GM12878 (cell line): ENCODE results near the gene LOXL3. TPM values are rescaled to one million over a fixed set of nuclear protein-coding genes. Genes with fewer than 3 reads are reported as not detected.

Source experiments
- BCL11A ChIP-seq: IDR thresholded peaks from 2 replicates; pipeline ENCODE4 v1.6.1; 2011; ENCODE audit warnings: low read depth, low read length
- CBX5 ChIP-seq: sonication (generic); IDR thresholded peaks from 2 replicates; pipeline ENCODE4 v1.6.1; 2016; ENCODE audit warnings: low read depth, moderate library complexity, mild to moderate bottlenecking, inconsistent platforms
- EP300 ChIP-seq, 2 experiments: fragments of 150-350 bp in 1 of 2; IDR thresholded peaks; 2 replicates each; pipeline ENCODE4 v1.6.1; 2011 to 2012; ENCODE audit warnings: low read depth in 2 of 2, low read length in 2 of 2, borderline replicate concordance in 1 of 2, improper control_type of control experiment in 1 of 2, inconsistent platforms in 1 of 2; ENCODE audit not compliant: control insufficient read depth in 1 of 2
- IKZF2 ChIP-seq, 2 experiments: fragments of 450-650 bp; IDR thresholded peaks; 2 replicates each; pipeline ENCODE4 v1.6.1; 2017; ENCODE audit warnings: mild to moderate bottlenecking in 2 of 2, moderate library complexity in 2 of 2
- KAT2A ChIP-seq: conservative IDR thresholded peaks from 2 replicates; pipeline ENCODE4 v1.6.1; 2011; ENCODE audit warnings: low read depth, low read length; ENCODE audit not compliant: control insufficient read depth
- NR2C2 ChIP-seq: IDR thresholded peaks from 2 replicates; pipeline ENCODE4 v1.6.1; 2011; ENCODE audit warnings: borderline replicate concordance, low read depth; ENCODE audit not compliant: control insufficient read depth, insufficient read length
- TCF12 ChIP-seq: IDR thresholded peaks from 2 replicates; pipeline ENCODE4 v1.6.1; 2011; ENCODE audit warnings: low read depth, mild to moderate bottlenecking, low read length
- WRNIP1 ChIP-seq: IDR thresholded peaks from 2 replicates; pipeline ENCODE4 v1.6.1; 2011; ENCODE audit warnings: low read depth, low read length, improper control_type of control experiment, borderline replicate concordance
- YBX1 ChIP-seq: fragments of 450-650 bp; IDR thresholded peaks from 2 replicates; pipeline ENCODE4 v1.6.1; 2016; ENCODE audit warnings: antibody characterized with exemption
- polyA plus RNA-seq, 11 experiments: library from polyadenylated mRNA; depleted of rRNA in 4 of 11; unstranded in 6 of 11; stranded (reverse) in 5 of 11; fragments of >200 nt; fragmentation: Nextera tagmentation in 4 of 11; fragmentation: Illumina TruSeq in 1 of 11; extraction: Ambion mirVana in 4 of 11; extraction: Trizol in 1 of 11; gene quantifications; 1 replicate in 1 of 11; 2 replicates in 10 of 11; pipeline versions ENCODE4 v1.2.1 to v1.2.3, GENCODE V29; 2011 to 2016; ENCODE audit warnings: inconsistent platforms in 2 of 11, missing spikeins in 2 of 11, low read depth in 1 of 11
- total RNA-seq, 4 experiments: library from RNA; depleted of rRNA in 3 of 4; stranded (reverse); fragments of >200 nt in 3 of 4; fragmentation: Illumina TruSeq in 1 of 4; extraction: Trizol in 1 of 4; gene quantifications; 2 replicates each; pipeline versions ENCODE4 v1.2.1 to v1.2.3, GENCODE V29; 2013 to 2021
- TF ChIP-seq, protein P1 (sequence below): fragments of 150-350 bp; IDR thresholded peaks from 2 replicates; pipeline ENCODE4 v1.6.1; 2016; ENCODE audit warnings: low read depth, low read length
- TF ChIP-seq, protein P2 (sequence below): fragments of 450-650 bp; IDR thresholded peaks from 2 replicates; pipeline ENCODE4 v1.6.1; 2016; ENCODE audit warnings: mild to moderate bottlenecking, moderate library complexity, borderline replicate concordance
- TF ChIP-seq, protein P3 (sequence below): fragments of 450-650 bp; formaldehyde crosslinking; IDR thresholded peaks from 2 replicates; pipeline ENCODE4 v1.5.0; 2022; ENCODE audit warnings: mild to moderate bottlenecking, missing genetic modification characterization
- TF ChIP-seq, protein P4 (sequence below): fragments of 450-650 bp; formaldehyde crosslinking; IDR thresholded peaks from 2 replicates; pipeline ENCODE4 v1.4.0; 2020; ENCODE audit warnings: mild to moderate bottlenecking, moderate library complexity

Gene LOXL3
- total and polyA plus RNA-seq, 10 of the 15 experiments (the other 5 are each of a cell fraction or from before 2014, with no cell fraction given), result 6.2 to 40.9 (median 23.3) TPM

DNA sequence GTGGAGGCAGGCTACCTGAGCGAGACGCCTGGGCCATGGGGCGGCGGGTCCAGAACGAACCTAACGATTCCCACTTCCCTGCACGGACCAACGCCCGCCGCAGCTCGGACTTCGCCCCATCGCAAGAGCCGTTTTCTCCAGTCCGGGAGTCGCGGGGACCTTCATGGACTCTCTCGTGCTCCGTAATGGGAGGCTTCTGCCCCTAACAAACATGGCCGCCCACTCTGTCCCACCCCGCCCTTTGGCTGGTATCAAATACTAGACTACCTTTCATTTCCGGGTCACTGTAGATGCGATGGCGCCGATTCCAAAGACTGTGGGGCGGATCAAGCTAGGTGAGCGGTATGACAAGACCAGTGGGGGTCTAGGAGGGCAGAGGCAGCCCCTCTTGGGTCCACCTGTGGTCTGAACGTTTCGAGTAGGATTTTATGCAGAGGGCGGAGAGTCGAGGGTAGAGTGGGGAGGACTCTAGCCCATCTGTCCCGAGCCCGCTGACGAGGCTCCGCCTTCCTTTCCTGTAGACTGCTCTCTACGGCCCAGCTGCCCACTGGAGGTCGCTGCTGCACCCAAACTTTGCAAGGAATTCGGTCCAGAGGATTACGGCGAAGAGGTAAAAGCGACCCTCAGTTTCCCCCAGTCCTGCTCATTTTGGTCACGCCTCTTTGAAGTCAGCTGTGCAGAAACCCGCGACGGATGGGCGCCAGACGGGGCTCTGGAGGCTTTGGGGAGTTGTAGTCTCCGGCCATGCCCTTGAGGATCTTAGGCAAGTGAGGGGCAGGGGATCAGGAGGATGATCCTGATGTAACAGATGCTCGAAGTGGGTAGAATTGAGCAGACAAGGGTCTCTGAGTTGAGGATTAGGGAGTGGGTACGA is 70.7 kb downstream of the LOXL3 start, which contains the start of the genes CCDC142 and TTC31 (continued):
- TF ChIP-seq, protein P1, sequence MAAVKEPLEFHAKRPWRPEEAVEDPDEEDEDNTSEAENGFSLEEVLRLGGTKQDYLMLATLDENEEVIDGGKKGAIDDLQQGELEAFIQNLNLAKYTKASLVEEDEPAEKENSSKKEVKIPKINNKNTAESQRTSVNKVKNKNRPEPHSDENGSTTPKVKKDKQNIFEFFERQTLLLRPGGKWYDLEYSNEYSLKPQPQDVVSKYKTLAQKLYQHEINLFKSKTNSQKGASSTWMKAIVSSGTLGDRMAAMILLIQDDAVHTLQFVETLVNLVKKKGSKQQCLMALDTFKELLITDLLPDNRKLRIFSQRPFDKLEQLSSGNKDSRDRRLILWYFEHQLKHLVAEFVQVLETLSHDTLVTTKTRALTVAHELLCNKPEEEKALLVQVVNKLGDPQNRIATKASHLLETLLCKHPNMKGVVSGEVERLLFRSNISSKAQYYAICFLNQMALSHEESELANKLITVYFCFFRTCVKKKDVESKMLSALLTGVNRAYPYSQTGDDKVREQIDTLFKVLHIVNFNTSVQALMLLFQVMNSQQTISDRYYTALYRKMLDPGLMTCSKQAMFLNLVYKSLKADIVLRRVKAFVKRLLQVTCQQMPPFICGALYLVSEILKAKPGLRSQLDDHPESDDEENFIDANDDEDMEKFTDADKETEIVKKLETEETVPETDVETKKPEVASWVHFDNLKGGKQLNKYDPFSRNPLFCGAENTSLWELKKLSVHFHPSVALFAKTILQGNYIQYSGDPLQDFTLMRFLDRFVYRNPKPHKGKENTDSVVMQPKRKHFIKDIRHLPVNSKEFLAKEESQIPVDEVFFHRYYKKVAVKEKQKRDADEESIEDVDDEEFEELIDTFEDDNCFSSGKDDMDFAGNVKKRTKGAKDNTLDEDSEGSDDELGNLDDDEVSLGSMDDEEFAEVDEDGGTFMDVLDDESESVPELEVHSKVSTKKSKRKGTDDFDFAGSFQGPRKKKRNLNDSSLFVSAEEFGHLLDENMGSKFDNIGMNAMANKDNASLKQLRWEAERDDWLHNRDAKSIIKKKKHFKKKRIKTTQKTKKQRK, result 0 out of 2 replicates have a peak, but pooled peaks have one; percentile 10
- TF ChIP-seq, protein P2, sequence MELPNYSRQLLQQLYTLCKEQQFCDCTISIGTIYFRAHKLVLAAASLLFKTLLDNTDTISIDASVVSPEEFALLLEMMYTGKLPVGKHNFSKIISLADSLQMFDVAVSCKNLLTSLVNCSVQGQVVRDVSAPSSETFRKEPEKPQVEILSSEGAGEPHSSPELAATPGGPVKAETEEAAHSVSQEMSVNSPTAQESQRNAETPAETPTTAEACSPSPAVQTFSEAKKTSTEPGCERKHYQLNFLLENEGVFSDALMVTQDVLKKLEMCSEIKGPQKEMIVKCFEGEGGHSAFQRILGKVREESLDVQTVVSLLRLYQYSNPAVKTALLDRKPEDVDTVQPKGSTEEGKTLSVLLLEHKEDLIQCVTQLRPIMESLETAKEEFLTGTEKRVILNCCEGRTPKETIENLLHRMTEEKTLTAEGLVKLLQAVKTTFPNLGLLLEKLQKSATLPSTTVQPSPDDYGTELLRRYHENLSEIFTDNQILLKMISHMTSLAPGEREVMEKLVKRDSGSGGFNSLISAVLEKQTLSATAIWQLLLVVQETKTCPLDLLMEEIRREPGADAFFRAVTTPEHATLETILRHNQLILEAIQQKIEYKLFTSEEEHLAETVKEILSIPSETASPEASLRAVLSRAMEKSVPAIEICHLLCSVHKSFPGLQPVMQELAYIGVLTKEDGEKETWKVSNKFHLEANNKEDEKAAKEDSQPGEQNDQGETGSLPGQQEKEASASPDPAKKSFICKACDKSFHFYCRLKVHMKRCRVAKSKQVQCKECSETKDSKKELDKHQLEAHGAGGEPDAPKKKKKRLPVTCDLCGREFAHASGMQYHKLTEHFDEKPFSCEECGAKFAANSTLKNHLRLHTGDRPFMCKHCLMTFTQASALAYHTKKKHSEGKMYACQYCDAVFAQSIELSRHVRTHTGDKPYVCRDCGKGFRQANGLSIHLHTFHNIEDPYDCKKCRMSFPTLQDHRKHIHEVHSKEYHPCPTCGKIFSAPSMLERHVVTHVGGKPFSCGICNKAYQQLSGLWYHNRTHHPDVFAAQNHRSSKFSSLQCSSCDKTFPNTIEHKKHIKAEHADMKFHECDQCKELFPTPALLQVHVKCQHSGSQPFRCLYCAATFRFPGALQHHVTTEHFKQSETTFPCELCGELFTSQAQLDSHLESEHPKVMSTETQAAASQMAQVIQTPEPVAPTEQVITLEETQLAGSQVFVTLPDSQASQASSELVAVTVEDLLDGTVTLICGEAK, result peak; percentile 96
- TF ChIP-seq BCL11A (no peak), KAT2A (no peak), WRNIP1 (no peak), EP300 (IDR thresholded peaks at IDR 0.05; ENCODE audit: borderline replicate concordance in 1 of 2, control insufficient read depth in 1 of 2, low read depth in 2 of 2, low read length in 2 of 2) (no peak), IKZF2 (IDR thresholded peaks at IDR 0.05) (peak; percentile 56 to 61), NR2C2 (peak; percentile 80), TCF12 (peak; percentile 40; the same call in 1 of the 2 replicates), YBX1 (no peak), CBX5 (no peak)
- TF ChIP-seq, protein P3, sequence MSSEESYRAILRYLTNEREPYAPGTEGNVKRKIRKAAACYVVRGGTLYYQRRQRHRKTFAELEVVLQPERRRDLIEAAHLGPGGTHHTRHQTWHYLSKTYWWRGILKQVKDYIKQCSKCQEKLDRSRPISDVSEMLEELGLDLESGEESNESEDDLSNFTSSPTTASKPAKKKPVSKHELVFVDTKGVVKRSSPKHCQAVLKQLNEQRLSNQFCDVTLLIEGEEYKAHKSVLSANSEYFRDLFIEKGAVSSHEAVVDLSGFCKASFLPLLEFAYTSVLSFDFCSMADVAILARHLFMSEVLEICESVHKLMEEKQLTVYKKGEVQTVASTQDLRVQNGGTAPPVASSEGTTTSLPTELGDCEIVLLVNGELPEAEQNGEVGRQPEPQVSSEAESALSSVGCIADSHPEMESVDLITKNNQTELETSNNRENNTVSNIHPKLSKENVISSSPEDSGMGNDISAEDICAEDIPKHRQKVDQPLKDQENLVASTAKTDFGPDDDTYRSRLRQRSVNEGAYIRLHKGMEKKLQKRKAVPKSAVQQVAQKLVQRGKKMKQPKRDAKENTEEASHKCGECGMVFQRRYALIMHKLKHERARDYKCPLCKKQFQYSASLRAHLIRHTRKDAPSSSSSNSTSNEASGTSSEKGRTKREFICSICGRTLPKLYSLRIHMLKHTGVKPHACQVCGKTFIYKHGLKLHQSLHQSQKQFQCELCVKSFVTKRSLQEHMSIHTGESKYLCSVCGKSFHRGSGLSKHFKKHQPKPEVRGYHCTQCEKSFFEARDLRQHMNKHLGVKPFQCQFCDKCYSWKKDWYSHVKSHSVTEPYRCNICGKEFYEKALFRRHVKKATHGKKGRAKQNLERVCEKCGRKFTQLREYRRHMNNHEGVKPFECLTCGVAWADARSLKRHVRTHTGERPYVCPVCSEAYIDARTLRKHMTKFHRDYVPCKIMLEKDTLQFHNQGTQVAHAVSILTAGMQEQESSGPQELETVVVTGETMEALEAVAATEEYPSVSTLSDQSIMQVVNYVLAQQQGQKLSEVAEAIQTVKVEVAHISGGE (CRISPR knock-in tag), result no peak
- TF ChIP-seq, protein P4, sequence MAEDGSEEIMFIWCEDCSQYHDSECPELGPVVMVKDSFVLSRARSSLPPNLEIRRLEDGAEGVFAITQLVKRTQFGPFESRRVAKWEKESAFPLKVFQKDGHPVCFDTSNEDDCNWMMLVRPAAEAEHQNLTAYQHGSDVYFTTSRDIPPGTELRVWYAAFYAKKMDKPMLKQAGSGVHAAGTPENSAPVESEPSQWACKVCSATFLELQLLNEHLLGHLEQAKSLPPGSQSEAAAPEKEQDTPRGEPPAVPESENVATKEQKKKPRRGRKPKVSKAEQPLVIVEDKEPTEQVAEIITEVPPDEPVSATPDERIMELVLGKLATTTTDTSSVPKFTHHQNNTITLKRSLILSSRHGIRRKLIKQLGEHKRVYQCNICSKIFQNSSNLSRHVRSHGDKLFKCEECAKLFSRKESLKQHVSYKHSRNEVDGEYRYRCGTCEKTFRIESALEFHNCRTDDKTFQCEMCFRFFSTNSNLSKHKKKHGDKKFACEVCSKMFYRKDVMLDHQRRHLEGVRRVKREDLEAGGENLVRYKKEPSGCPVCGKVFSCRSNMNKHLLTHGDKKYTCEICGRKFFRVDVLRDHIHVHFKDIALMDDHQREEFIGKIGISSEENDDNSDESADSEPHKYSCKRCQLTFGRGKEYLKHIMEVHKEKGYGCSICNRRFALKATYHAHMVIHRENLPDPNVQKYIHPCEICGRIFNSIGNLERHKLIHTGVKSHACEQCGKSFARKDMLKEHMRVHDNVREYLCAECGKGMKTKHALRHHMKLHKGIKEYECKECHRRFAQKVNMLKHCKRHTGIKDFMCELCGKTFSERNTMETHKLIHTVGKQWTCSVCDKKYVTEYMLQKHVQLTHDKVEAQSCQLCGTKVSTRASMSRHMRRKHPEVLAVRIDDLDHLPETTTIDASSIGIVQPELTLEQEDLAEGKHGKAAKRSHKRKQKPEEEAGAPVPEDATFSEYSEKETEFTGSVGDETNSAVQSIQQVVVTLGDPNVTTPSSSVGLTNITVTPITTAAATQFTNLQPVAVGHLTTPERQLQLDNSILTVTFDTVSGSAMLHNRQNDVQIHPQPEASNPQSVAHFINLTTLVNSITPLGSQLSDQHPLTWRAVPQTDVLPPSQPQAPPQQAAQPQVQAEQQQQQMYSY (CRISPR knock-in tag), result no peak
